ENCODE results near the gene COL2A1. TPM values are rescaled to one million over a fixed set of nuclear protein-coding genes. Genes with fewer than 3 reads are reported as not detected.
A peak's percentile ranks its signal among the peaks of the same experiment; 100 is the strongest.

The COL2A1 gene
- total and polyA plus RNA-seq, 8 donors: 2.2 to 14.5 (median 6.8) TPM; not detected in 2

DNA sequence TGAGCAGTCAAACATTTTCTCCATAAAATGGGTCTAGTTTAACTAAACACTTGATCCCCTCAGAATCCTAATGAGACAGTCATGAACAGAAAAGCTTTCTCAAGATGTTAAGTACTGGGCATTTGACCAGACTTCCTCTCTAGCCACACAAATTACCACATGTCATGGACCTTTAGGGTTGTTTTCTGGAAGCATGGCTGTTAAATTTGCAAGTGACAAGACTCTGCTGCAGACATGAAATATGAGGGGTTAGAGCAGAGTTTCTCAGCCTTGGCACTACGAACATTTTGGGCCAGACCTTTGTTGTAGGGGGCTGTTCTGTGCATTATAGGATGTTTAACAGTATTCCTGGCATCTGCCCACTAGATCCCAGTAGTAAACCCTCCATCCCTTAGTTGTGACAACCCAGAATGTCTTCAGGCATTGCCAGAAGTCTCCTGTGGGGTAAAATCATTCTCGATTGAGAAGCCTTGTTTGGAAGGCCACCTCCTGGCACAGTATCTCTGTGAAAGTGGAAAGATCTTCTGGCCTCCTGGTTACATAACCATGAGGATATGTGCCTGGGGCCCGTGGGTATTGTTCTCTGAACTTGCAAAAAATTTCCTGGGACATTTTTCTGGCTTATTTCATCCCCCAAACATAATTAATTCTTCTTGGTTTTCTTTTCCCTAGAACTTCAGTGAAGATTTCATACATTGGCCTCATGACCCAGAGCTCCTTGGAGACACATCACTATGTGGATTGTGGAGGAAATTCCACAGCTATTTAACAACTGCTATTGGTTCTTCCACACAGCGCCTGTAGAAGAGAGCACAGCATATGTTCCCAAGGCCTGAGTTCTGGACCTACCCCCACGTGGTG, 36.6 kb downstream of the COL2A1 start:
- H3K9me3 ChIP-seq: no peaks in the 10 kb centered on the region
- peak in 1 of 2 donors; percentile 75 for DNase-seq
- H3K27me3 ChIP-seq: no peaks in the 10 kb centered on the region
- H3K27ac ChIP-seq: peak overlapping the region in 1 of 5 donors; percentile 39
- intact Hi-C loops (cut with DNase I; ENCODE audit: low total_unique reads): no loop called here
- peaks cover 3 to 26% (median 22%) of the 10 kb centered on the region in 4 donors for H3K36me3 ChIP-seq
- no peak overlapping the region for H3K4me3 ChIP-seq
- peaks cover 4 to 32% (median 25%) of the 10 kb centered on the region in 4 donors for H3K4me1 ChIP-seq
- 54 to 81% (median 60%) methylated on average over 5 of the region's 5 CpGs for WGBS, 5 donors
- TF ChIP-seq POLR2AphosphoS5 (IDR thresholded peaks at IDR 0.05): no peak
- TF ChIP-seq, protein P1, sequence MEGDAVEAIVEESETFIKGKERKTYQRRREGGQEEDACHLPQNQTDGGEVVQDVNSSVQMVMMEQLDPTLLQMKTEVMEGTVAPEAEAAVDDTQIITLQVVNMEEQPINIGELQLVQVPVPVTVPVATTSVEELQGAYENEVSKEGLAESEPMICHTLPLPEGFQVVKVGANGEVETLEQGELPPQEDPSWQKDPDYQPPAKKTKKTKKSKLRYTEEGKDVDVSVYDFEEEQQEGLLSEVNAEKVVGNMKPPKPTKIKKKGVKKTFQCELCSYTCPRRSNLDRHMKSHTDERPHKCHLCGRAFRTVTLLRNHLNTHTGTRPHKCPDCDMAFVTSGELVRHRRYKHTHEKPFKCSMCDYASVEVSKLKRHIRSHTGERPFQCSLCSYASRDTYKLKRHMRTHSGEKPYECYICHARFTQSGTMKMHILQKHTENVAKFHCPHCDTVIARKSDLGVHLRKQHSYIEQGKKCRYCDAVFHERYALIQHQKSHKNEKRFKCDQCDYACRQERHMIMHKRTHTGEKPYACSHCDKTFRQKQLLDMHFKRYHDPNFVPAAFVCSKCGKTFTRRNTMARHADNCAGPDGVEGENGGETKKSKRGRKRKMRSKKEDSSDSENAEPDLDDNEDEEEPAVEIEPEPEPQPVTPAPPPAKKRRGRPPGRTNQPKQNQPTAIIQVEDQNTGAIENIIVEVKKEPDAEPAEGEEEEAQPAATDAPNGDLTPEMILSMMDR (IDR thresholded peaks at IDR 0.05): no peak

DNA sequence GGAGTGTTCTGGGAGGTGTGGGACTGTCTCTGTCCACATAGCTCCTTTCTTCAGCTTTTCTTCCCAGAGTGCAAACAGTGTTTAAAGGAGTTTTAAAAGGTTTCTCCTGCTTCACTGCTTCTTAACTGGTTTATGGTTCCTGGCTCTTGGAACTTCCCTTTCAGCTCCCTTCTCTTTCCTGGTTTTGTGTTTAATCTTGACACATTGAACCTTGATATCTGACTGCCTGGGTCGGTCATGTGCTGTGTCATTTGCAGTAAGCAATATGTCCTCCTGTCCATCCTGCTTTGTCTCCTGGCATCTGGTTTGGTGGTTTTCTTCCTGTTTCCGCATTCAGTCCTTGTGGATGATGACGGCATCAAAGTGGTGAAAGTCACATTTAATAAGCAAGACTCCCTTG, 38.7 kb downstream of the COL2A1 start:
- no peaks in the 10 kb centered on the region for H3K27me3 ChIP-seq
- no peak for DNase-seq
- H3K4me3 ChIP-seq: no peak overlapping the region
- peaks cover 4 to 35% (median 25%) of the 10 kb centered on the region in 4 donors for H3K4me1 ChIP-seq
- H3K36me3 ChIP-seq: peaks cover 3 to 26% (median 22%) of the 10 kb centered on the region in 4 donors
- intact Hi-C loops (cut with DNase I; ENCODE audit: low total_unique reads): no loop called here
- TF ChIP-seq POLR2AphosphoS5 (IDR thresholded peaks at IDR 0.05) (no peak), POLR2A (IDR thresholded peaks at IDR 0.05) (no peak), EP300 (IDR thresholded peaks at IDR 0.05) (no peak)
- TF ChIP-seq, protein P1 (IDR thresholded peaks at IDR 0.05): no peak
- WGBS, 5 donors: 73 to 85% (median 78%) methylated on average over 3 of the region's 3 CpGs
- H3K27ac ChIP-seq: no peak overlapping the region
- no peaks in the 10 kb centered on the region for H3K9me3 ChIP-seq

DNA sequence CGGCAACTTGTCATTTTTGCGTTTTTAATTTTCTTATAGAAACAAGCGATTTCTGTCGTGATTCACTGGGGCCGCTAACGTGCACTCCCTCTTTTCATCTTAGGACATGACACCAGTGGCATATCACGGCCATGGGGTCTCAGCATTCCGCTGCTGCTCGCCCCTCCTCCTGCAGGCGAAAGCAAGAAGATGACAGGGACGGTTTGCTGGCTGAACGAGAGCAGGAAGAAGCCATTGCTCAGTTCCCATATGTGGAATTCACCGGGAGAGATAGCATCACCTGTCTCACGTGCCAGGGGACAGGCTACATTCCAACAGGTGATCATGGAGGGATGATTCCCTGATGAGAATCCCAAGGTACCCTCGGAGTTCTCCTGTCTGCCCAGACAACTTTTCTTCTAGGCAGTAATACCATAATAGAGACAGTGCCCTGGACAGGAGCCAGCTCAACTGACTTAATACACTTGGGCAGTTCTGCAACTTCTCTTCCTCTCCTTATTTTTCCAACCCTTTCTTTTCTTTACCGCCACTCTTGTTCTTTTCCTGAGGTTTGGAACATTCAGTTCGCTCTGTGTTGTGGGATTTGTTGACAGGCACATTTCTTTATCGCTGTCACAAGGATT, 40.1 kb downstream of the COL2A1 start:
- peaks cover 3 to 26% (median 20%) of the 10 kb centered on the region in 4 donors for H3K36me3 ChIP-seq
- peak; percentile 39 to 41 for DNase-seq

More for the DNA sequence above, 40.1 kb downstream of the COL2A1 start:
- H3K27me3 ChIP-seq: no peaks in the 10 kb centered on the region
- WGBS, 5 donors: 16 to 18% (median 17%) methylated on average over 18 of the region's 18 CpGs
- H3K4me1 ChIP-seq: peaks cover 4 to 35% (median 25%) of the 10 kb centered on the region in 4 donors
- no peaks in the 10 kb centered on the region for H3K9me3 ChIP-seq
- intact Hi-C loops (cut with DNase I; ENCODE audit: low total_unique reads): no loop called here
- peak overlapping the region in 4 of 5 donors; percentile 62 to 80 (median 74) for H3K27ac ChIP-seq
- TF ChIP-seq, protein P1 (IDR thresholded peaks at IDR 0.05): no peak
- no peak for TF ChIP-seq POLR2AphosphoS5 (IDR thresholded peaks at IDR 0.05)
- no peak for TF ChIP-seq POLR2A (IDR thresholded peaks at IDR 0.05)
- peak overlapping the region; percentile 72 to 91 (median 78) for H3K4me3 ChIP-seq

Data from stomach (tissue), 9 donors.